HG02884 (cell line): Measurements from ENCODE around the gene RAB7B.

Experiments
- ATAC-seq: cut with Tn5 transposase; IDR thresholded peaks from one replicate; pipeline ENCODE4 v1.9.1; 2021; ENCODE audit warnings: mild to moderate bottlenecking, moderate library complexity; ENCODE audit not compliant: unreplicated experiment

RAB7B gene

GRCh38 chr1:205929496-205930194 is 73.5 kb downstream of the RAB7B start:
- ATAC-seq: no peak

DNA sequence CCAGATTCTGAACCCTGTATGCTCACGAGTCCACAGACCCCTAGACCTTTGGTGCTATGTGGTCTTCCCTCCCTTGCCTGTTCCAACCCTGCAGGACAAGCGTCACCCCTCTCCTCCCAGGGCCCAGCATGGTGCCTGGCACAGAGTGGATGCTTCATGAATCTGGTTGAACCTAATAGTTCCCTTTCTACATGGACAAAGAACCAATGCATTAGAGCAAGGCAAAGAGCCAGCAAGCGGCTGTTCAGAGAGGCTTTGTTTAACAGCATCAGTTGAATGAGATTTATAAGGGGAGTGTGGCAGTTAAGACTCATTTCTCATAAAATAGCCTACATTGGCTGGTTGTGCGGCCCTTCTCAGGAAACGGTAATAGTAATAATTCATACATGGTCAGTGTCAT is 74.9 kb downstream of the RAB7B start:
- ATAC-seq: no peak

- ATAC-seq: no peak
These were observed 75.5 kb downstream of the RAB7B start for GRCh38 chr1:205927676-205928075.

DNA sequence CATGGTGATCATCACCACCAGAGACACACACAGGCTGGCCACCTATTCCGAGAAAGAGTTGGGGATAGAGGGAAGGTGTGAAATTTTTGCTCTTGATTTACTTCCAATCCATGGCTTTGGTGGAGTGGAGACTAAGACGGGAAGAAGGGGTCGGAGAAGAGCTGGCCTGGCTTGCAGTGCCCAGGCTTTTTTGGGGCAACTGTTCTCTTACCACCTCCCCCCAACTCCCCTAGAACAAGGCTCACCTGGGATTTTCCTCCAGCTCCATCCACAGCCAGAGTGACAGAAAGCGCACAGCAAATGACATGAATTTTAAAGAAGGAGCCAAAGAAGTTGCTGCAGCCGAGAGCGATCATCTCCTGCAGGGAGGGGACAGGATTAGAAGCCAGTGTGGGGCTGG is 75.9 kb downstream of the RAB7B start:
- no peak for ATAC-seq
